ENCODE data around the gene KCNC3. TPM values are rescaled to one million over a fixed set of nuclear protein-coding genes. Genes with fewer than 3 reads are reported as not detected.
A peak's percentile ranks its signal among the peaks of the same experiment; 100 is the strongest.

KCNC3 gene
- total RNA-seq, 1 donor from 2014 or later = not detected

DNA sequence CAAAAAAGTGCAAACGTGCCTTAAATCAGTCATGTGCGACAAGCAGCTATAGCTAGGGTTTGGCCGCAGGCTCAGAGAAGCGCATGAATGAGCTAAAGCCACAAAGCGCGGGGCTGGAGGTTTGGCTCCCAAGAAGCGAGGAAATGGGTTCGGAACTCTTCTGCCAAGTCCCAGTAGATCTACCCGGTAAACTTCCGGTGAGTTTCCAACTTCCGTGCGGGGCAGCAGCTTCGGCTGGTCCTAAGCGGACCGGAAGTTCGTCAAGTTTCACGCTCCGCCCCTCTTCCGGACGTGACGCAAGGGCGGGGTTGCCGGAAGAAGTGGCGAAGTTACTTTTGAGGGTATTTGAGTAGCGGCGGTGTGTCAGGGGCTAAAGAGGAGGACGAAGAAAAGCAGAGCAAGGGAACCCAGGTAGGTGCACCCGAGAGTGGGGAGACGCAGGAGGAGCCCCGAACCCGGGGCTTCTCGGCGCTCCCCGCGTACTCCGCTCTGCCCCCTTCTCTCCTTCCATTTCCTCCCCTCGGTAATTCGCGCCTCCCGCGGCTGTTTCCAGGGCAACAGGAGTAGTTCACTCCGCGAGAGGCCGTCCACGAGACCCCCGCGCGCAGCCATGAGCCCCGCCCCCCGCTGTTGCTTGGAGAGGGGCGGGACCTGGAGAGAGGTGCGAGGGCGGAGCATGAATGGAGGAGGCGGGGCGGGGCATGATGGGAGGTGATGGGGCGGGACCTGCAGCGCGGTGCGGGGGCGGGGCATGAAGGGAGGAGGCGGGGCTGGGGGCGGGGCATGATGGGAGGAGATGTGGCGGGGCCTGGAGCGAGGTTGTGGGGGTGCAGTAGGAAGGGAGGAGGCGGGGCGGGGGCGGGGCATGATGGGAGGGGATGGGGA is 47.2 kb upstream of the KCNC3 start, which contains the start of gene NR1H2:
Gene NR1H2, plus strand, starts transcription at position 292 of the 885 bp plus-strand sequence. CDS start 1,149 bp downstream, outside the sequence.
- H3K4me3 Mint-ChIP-seq (ENCODE audit: unreplicated experiment) = peak within 1 kb of the TSS; percentile 97
- H3K36me3 Mint-ChIP-seq (ENCODE audit: low read depth, unreplicated experiment) = peaks cover 7% of the 10 kb centered on the region
- Histone ChIP-seq H3K4me3 (ENCODE audit: insufficient read depth, low read depth, low read length) (peak within 1 kb of the TSS; percentile 79), H3K27me3 (ENCODE audit: insufficient read depth, low read length) (no peaks in the 10 kb centered on the region), H3K4me1 (ENCODE audit: insufficient read depth, low read length) (no peaks in the 10 kb centered on the region), H3K36me3 (ENCODE audit: insufficient read depth, low read length) (peaks cover 6% of the 10 kb centered on the region), H3K27ac (ENCODE audit: low read depth, low read length) (peak within 1 kb of the TSS; percentile 92), H4K20me1 (ENCODE audit: insufficient read depth, low read length) (peaks cover 13% of the 10 kb centered on the region), H2AFZ (ENCODE audit: low read depth, low read length) (peak within 1 kb of the TSS; percentile 81), H3K9me3 (ENCODE audit: insufficient read depth, low read depth, low read length) (no peaks in the 10 kb centered on the region), H3K4me2 (ENCODE audit: low read length) (peak within 1 kb of the TSS; percentile 85), H3K79me2 (ENCODE audit: insufficient read depth, low read length) (no peaks in the 10 kb centered on the region), H3K9ac (ENCODE audit: low read length) (peak within 1 kb of the TSS; percentile 91)
- DNase-seq (ENCODE audit: low read depth) (peak; percentile 97), FAIRE-seq (no peak)
- TF ChIP-seq EZH2 (IDR thresholded peaks at IDR 0.05; ENCODE audit: insufficient read depth, low read length) = no peak
- TF ChIP-seq, protein P1, sequence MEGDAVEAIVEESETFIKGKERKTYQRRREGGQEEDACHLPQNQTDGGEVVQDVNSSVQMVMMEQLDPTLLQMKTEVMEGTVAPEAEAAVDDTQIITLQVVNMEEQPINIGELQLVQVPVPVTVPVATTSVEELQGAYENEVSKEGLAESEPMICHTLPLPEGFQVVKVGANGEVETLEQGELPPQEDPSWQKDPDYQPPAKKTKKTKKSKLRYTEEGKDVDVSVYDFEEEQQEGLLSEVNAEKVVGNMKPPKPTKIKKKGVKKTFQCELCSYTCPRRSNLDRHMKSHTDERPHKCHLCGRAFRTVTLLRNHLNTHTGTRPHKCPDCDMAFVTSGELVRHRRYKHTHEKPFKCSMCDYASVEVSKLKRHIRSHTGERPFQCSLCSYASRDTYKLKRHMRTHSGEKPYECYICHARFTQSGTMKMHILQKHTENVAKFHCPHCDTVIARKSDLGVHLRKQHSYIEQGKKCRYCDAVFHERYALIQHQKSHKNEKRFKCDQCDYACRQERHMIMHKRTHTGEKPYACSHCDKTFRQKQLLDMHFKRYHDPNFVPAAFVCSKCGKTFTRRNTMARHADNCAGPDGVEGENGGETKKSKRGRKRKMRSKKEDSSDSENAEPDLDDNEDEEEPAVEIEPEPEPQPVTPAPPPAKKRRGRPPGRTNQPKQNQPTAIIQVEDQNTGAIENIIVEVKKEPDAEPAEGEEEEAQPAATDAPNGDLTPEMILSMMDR (IDR thresholded peaks at IDR 0.05; ENCODE audit: insufficient read depth, low read depth, low read length) = no peak
- no peaks in the 10 kb centered on the region for H3K9me3 Mint-ChIP-seq (ENCODE audit: unreplicated experiment)
- peaks cover 2% of the 10 kb centered on the region for H3K27me3 Mint-ChIP-seq (ENCODE audit: low read depth, unreplicated experiment)
- H3K27ac Mint-ChIP-seq (ENCODE audit: unreplicated experiment) = peak within 1 kb of the TSS; percentile 100
- H3K4me1 Mint-ChIP-seq (ENCODE audit: low read depth, unreplicated experiment) = no peaks in the 10 kb centered on the region

DNA sequence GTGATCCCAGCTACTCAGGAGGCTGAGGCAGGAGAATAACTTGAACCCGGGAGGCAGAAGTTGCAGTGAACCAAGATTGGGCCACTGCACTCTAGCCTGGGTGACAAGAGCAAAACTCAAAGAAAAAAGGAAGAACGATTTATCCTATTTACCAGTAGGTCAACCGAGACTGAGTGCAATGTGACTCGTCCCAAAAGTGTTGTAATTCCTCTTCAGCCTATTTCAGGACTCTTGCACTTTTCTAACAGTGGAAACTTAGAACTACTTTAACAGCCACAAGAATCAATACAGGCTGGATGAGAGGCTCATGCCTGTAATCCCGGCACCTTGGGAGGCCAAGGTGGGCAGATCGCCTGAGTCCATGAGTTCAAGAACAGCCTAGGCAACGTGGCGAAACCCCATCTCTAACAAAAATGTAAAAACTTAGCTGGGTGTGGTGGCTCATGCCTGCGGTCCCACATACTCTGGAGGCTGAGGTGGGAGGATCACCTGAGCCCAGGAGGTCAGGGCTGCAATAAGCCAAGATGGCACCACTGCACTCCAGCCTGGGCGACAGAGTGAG is 42.8 kb upstream of the KCNC3 start:
- Mint-ChIP-seq H3K36me3 (ENCODE audit: low read depth, unreplicated experiment) (peaks cover 3% of the 10 kb centered on the region), H3K4me3 (ENCODE audit: unreplicated experiment) (no peak overlapping the region), H3K27me3 (ENCODE audit: low read depth, unreplicated experiment) (peaks cover 11% of the 10 kb centered on the region), H3K4me1 (ENCODE audit: low read depth, unreplicated experiment) (no peaks in the 10 kb centered on the region), H3K9me3 (ENCODE audit: unreplicated experiment) (no peaks in the 10 kb centered on the region), H3K27ac (ENCODE audit: unreplicated experiment) (no peak overlapping the region)
- no peak overlapping the region for H3K4me2 ChIP-seq (ENCODE audit: low read length)
- H3K27me3 ChIP-seq (ENCODE audit: insufficient read depth, low read length) = no peaks in the 10 kb centered on the region
- no peak overlapping the region for H3K27ac ChIP-seq (ENCODE audit: low read depth, low read length)
- no peaks in the 10 kb centered on the region for H3K4me1 ChIP-seq (ENCODE audit: insufficient read depth, low read length)
- no peaks in the 10 kb centered on the region for H3K79me2 ChIP-seq (ENCODE audit: insufficient read depth, low read length)
- H3K4me3 ChIP-seq (ENCODE audit: insufficient read depth, low read depth, low read length) = no peak overlapping the region
- H3K9me3 ChIP-seq (ENCODE audit: insufficient read depth, low read depth, low read length) = no peaks in the 10 kb centered on the region
- peaks cover 2% of the 10 kb centered on the region for H4K20me1 ChIP-seq (ENCODE audit: insufficient read depth, low read length)
- no peaks in the 10 kb centered on the region for H3K36me3 ChIP-seq (ENCODE audit: insufficient read depth, low read length)
- no peak for DNase-seq (ENCODE audit: low read depth)
- H3K9ac ChIP-seq (ENCODE audit: low read length) = no peak overlapping the region
- no peak overlapping the region for H2AFZ ChIP-seq (ENCODE audit: low read depth, low read length)
- TF ChIP-seq, protein P1 (IDR thresholded peaks at IDR 0.05; ENCODE audit: insufficient read depth, low read depth, low read length) = no peak
- no peak for TF ChIP-seq EZH2 (IDR thresholded peaks at IDR 0.05; ENCODE audit: insufficient read depth, low read length)
- FAIRE-seq = no peak
